Mucosa of stomach (tissue), 1 donor: ENCODE results near the gene ATP1A1.
A peak's percentile ranks its signal among the peaks of the same experiment; 100 is the strongest.

Source experiments
- H3K27me3 ChIP-seq: one replicate; pipeline ENCODE4 v1.7.0; 2013; ENCODE audit warnings: mild to moderate bottlenecking, low read length; ENCODE audit not compliant: control insufficient read depth, insufficient read depth
- H3K36me3 ChIP-seq: one replicate; pipeline ENCODE4 v1.7.0; 2013; ENCODE audit warnings: low read length; ENCODE audit not compliant: control insufficient read depth, insufficient read depth
- H3K4me1 ChIP-seq: one replicate; pipeline ENCODE4 v1.7.0; 2013; ENCODE audit warnings: mild to moderate bottlenecking, low read length; ENCODE audit not compliant: control insufficient read depth, insufficient read depth
- H3K4me3 ChIP-seq: one replicate; pipeline ENCODE4 v1.7.0; 2013; ENCODE audit warnings: low read length
- H3K9ac ChIP-seq: one replicate; pipeline ENCODE4 v1.7.0; 2013; ENCODE audit warnings: mild to moderate bottlenecking, low read length, moderate library complexity
- H3K9me3 ChIP-seq: one replicate; pipeline ENCODE4 v1.7.0; 2013; ENCODE audit warnings: mild to moderate bottlenecking, low read length, moderate library complexity; ENCODE audit not compliant: control insufficient read depth
- donor health status: Pancreatic carcinoma.

ATP1A1 gene

DNA sequence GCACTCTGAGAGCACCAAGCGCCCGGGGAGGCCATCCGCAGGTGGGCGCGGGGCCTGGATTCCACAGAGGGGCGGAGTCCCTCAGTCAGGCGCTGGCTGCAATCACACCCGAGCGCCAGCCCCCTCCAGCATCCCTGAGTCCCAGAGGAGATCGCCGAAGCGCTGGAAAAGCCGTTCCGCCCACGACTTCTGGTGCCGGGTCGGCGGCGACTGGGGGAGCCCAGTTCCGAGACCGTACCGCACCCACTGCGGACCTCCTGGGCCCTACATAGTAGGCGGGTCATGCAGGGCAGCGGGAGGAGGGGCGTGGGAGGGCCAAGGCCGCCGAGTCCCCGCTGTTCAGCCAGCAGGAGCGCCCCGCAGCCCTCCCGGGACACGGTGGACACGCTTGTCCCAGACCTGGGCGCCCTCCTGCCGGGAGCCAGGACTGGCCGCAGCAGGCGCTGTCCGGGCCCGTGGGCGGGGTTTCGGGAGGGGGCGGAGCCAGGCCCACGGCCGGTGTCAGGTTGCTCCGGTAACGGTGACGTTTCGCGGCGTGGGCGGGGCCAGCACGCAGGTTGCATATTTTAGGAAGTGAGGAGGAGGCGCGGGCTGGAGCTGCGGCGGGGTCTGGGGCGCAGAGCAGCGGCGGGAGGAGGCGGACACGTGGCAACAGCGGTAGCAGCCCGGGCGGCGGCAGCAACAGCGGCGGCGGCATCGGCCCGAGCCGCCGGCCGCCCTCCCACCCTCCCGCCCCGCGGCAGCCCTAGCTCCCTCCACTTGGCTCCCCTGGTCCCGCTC is at the start of gene ATP1A1:
ATP1A1 (plus strand) TSS at position 594 of the 780 bp plus-strand sequence. CDS start 268 bp downstream, outside the sequence.
- Histone ChIP-seq H3K27me3 (no peaks in the 10 kb centered on the region), H3K9ac (peak within 1 kb of the TSS; percentile 86), H3K4me3 (peak within 1 kb of the TSS; percentile 75), H3K36me3 (no peaks in the 10 kb centered on the region), H3K4me1 (peaks cover 41% of the 10 kb centered on the region), H3K9me3 (no peaks in the 10 kb centered on the region)

- Histone ChIP-seq H3K9me3 (no peaks in the 10 kb centered on the region), H3K4me3 (no peak overlapping the region), H3K9ac (no peak overlapping the region), H3K36me3 (no peaks in the 10 kb centered on the region), H3K27me3 (no peaks in the 10 kb centered on the region), H3K4me1 (peaks cover 14% of the 10 kb centered on the region)
These were observed 49.6 kb upstream of the ATP1A1 start for GRCh38 chr1:116323491-116323890.

DNA sequence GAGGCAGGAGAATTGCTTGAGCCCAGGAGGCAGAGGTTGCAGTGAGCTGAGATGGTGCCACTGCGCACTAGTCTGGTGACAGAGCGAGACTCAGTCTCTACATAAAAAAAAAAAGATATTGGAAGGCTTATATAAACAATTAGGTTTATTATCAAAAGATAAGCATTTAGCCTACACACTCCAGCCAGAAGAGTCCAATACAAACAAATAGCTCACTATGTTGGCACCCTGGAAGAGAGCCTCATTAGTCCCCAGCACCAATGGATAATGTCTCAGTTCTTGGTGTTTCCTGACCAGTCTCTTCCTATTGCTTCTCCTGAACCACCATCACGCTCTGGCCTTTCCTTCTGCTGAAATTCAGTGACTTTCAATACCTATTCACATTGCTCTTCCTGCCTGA is 48.6 kb upstream of the ATP1A1 start:
- Histone ChIP-seq H3K4me3 (no peak overlapping the region), H3K4me1 (peaks cover 14% of the 10 kb centered on the region), H3K9me3 (no peaks in the 10 kb centered on the region), H3K9ac (no peak overlapping the region), H3K27me3 (no peaks in the 10 kb centered on the region), H3K36me3 (no peaks in the 10 kb centered on the region)

- no peaks in the 10 kb centered on the region for H3K9me3 ChIP-seq
- H3K4me3 ChIP-seq: no peak overlapping the region
- H3K27me3 ChIP-seq: no peaks in the 10 kb centered on the region
- no peaks in the 10 kb centered on the region for H3K36me3 ChIP-seq
- H3K9ac ChIP-seq: no peak overlapping the region
- peaks cover 14% of the 10 kb centered on the region for H3K4me1 ChIP-seq
These were observed 47.9 kb upstream of the ATP1A1 start for GRCh38 chr1:116325104-116325503.

- Histone ChIP-seq H3K27me3 (no peaks in the 10 kb centered on the region), H3K4me1 (peaks cover 14% of the 10 kb centered on the region), H3K36me3 (no peaks in the 10 kb centered on the region), H3K9ac (no peak overlapping the region), H3K4me3 (no peak overlapping the region), H3K9me3 (no peaks in the 10 kb centered on the region)
These were observed 47.1 kb upstream of the ATP1A1 start for GRCh38 chr1:116325922-116326321.

DNA sequence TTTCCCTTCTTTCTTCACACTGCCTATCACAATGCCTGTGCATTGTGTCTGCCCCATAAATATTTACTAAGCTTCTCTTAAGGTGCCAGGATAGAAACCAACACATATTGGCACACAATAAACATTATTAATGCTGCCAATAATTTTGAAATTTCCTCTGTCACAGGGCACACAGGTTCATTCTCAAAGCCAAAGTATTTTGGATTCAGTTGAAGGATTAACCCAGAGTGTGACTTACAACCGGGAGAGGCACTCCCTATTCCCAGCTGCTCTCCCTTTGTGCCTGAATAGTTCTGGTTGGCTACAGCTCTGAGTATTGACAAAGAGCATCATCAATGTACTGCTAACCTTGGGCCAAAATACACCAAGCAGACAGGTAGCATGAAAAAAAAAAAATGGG is 46.6 kb upstream of the ATP1A1 start:
- Histone ChIP-seq H3K4me1 (peaks cover 12% of the 10 kb centered on the region), H3K9me3 (no peaks in the 10 kb centered on the region), H3K4me3 (no peak overlapping the region), H3K9ac (no peak overlapping the region), H3K27me3 (no peaks in the 10 kb centered on the region), H3K36me3 (no peaks in the 10 kb centered on the region)

DNA sequence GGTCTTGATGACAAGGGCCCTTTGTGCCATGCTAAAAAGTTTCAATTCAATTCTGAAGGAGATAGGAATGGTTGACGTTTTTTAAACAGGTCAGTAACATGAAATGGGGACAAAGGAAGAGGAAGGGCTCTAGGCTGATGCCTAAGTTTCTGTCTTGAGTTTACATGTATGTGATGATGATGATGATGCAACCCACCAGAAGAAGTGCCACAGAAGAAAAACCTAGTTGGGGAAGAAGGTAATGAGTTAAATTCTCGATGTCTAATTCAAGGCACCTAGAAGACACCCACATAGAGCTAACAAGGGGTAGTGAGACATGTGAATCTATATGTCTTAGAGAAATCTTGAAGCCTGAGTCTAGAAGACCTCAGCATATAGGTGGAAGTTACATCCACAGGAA is 44.4 kb upstream of the ATP1A1 start:
- Histone ChIP-seq H3K4me3 (no peak overlapping the region), H3K36me3 (no peaks in the 10 kb centered on the region), H3K9me3 (no peaks in the 10 kb centered on the region), H3K4me1 (peaks cover 6% of the 10 kb centered on the region), H3K27me3 (no peaks in the 10 kb centered on the region), H3K9ac (no peak overlapping the region)

DNA sequence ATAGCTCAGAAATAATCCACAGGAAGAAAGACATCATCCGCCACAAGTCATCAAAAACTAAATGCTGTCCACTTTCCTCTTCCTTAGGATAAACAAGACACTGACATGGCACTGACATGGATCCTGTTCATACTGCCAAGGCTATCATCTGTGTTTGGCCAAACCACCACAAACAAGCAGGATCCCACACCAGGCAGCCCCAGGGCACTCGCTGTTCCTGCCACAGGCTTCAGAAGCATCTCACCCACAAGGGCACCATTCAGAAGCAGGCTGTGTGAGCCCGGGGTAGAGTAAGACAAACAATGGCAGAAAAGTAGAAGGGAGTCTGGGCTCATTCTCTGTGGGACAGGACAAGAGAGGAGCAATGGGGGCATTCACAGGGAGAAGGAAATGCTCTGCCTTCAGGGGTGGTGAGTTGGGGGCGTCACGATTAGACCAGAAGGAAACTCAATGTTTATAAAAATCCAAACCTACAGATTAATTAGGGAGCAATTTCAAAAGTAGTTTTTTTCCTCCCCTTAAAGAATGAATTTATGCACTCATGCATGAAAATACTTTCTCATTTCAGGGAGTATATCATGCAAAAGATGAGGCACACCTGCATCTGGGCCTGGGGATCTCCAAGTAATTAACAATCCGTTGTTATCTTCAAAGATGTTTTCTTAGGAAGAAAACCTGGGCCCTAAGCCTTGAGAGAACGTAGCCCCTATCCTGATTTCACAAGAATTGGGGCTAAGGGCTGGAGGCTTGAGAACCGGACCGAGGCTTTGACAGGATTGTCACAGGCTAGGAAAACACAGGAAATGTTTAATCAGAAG is 43.3 kb upstream of the ATP1A1 start:
- no peaks in the 10 kb centered on the region for H3K9me3 ChIP-seq
- H3K9ac ChIP-seq: no peak overlapping the region
- H3K27me3 ChIP-seq: no peaks in the 10 kb centered on the region
- H3K4me1 ChIP-seq: peaks cover 9% of the 10 kb centered on the region
- no peaks in the 10 kb centered on the region for H3K36me3 ChIP-seq
- no peak overlapping the region for H3K4me3 ChIP-seq

DNA sequence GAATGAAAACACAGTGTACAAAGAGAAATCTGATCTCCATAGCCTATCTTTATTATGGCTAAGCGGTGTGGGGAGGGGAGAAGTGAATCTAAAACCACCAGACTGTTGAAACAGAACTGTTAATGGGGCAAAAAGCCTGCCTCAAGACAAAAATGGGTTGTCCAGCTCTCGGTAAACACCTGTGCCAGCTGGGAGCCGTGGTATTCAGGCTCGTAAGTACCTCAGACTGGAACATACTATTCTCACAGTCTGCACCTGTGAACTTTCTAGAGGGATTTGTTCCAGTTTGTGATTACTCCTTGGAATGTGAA is 42.7 kb upstream of the ATP1A1 start:
- H3K9me3 ChIP-seq: no peaks in the 10 kb centered on the region
- H3K36me3 ChIP-seq: no peaks in the 10 kb centered on the region
- no peak overlapping the region for H3K9ac ChIP-seq
- H3K4me3 ChIP-seq: no peak overlapping the region
- H3K27me3 ChIP-seq: no peaks in the 10 kb centered on the region
- peaks cover 11% of the 10 kb centered on the region for H3K4me1 ChIP-seq

DNA sequence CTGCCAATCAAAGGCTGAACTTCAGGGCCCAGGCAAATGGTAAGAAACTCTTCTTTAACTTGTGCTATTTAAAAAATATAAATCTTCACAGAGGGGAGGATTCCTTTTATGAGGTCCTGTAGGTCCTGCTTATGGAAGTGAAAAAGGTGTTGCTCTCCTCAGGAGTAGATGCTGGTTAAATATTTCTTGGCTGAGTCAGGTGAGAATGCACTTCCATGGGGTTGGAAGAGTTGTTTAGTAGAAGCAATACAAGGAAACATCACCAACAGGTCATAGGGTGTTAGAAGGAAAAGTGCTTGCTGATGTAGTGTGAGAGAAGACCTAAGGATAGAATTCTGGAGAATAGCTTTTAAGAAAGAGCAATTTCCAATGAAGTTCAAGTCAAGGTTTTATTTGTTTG is 42.2 kb upstream of the ATP1A1 start:
- Histone ChIP-seq H3K36me3 (no peaks in the 10 kb centered on the region), H3K4me1 (peaks cover 16% of the 10 kb centered on the region), H3K27me3 (no peaks in the 10 kb centered on the region), H3K4me3 (no peak overlapping the region), H3K9me3 (no peaks in the 10 kb centered on the region), H3K9ac (no peak overlapping the region)

GRCh38 chr1:116331523-116331922 is 41.5 kb upstream of the ATP1A1 start:
- H3K27me3 ChIP-seq: no peaks in the 10 kb centered on the region
- H3K4me3 ChIP-seq: no peak overlapping the region
- no peak overlapping the region for H3K9ac ChIP-seq
- no peaks in the 10 kb centered on the region for H3K9me3 ChIP-seq
- H3K36me3 ChIP-seq: no peaks in the 10 kb centered on the region
- peaks cover 22% of the 10 kb centered on the region for H3K4me1 ChIP-seq

DNA sequence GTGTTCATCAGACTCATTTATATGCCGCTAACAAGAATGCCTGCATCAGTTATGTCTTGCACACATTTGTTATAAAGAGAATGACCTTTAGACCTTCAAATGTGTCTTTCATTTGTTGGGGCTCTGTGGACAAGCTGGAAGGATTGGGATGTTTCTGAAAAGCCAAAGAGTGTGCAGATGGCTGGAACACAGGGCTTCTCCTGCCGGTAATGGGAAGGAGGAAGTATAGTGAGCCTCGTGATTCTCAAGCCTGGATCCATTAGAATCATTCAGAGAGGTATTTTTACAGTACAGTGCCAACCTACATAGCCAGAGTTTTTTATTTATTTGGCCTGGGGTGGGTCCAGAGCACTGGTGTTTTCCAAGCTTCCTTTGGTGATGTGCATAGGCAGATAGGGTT is 40.6 kb upstream of the ATP1A1 start:
- Histone ChIP-seq H3K9me3 (no peaks in the 10 kb centered on the region), H3K27me3 (no peaks in the 10 kb centered on the region), H3K9ac (no peak overlapping the region), H3K4me1 (peaks cover 29% of the 10 kb centered on the region), H3K4me3 (no peak overlapping the region), H3K36me3 (no peaks in the 10 kb centered on the region)
